Brain microvascular endothelial cell (primary cell): Measurements from ENCODE around the gene CTPS2.

Experiments
- DNase-seq: peaks from one replicate; pipeline ENCODE4 v3.0.0-alpha.2; 2020
- H3K27ac ChIP-seq: fragments of 250-450 bp; sonication (Bioruptor Pico); 2 replicates; pipeline ENCODE4 v1.5.1; 2020; ENCODE audit warnings: mild to moderate bottlenecking, moderate library complexity
- H3K27me3 ChIP-seq: fragments of 250-450 bp; sonication (Bioruptor Pico); replicated peaks from 2 replicates; pipeline ENCODE4 v1.5.1; 2020; ENCODE audit warnings: mild to moderate bottlenecking
- H3K36me3 ChIP-seq: fragments of 250-450 bp; sonication (Bioruptor Pico); replicated peaks from 2 replicates; pipeline ENCODE4 v1.5.1; 2020; ENCODE audit warnings: mild to moderate bottlenecking
- H3K4me3 ChIP-seq: 2 replicates; pipeline ENCODE4 v1.5.1; 2011; ENCODE audit warnings: low read depth, mild to moderate bottlenecking, control low read depth, low read length, moderate library complexity
- in situ Hi-C: cut with HindIII; loops from 2 replicates; pipeline ENCODE4 v1.10.0; 2017; ENCODE audit warnings: low sequenced_read_pairs, low pct_ligation_motif_present
- TF ChIP-seq, protein P1 (sequence below): IDR thresholded peaks from 2 replicates; pipeline ENCODE4 v1.5.1; 2011; ENCODE audit warnings: low read depth, mild to moderate bottlenecking, moderate library complexity, low read length, control low read depth, inconsistent platforms; ENCODE audit errors: missing control alignments

Gene CTPS2

DNA sequence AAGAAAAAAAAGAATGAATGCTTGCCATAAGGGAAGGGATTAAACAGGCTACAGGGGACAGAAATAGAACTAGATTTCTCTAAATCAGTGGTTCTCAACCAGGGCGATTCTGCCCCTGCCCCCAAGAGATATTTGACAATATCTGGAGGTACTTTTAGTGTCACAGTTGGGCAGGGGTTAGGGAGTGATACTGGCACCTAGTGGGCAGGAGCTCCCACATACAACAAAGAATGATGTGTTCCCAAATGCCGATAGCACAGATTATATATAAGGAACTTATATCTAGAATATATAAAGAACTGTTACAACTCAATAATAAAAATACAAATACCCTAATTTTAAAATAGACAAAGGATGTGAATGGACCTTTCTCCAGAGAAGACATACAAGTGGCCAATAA is 47.8 kb downstream of the CTPS2 start:
- no peak for DNase-seq
- no peaks in the 10 kb centered on the region for H3K27me3 ChIP-seq
- TF ChIP-seq, protein P1, sequence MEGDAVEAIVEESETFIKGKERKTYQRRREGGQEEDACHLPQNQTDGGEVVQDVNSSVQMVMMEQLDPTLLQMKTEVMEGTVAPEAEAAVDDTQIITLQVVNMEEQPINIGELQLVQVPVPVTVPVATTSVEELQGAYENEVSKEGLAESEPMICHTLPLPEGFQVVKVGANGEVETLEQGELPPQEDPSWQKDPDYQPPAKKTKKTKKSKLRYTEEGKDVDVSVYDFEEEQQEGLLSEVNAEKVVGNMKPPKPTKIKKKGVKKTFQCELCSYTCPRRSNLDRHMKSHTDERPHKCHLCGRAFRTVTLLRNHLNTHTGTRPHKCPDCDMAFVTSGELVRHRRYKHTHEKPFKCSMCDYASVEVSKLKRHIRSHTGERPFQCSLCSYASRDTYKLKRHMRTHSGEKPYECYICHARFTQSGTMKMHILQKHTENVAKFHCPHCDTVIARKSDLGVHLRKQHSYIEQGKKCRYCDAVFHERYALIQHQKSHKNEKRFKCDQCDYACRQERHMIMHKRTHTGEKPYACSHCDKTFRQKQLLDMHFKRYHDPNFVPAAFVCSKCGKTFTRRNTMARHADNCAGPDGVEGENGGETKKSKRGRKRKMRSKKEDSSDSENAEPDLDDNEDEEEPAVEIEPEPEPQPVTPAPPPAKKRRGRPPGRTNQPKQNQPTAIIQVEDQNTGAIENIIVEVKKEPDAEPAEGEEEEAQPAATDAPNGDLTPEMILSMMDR, result peak; percentile 36
- no peak overlapping the region for H3K4me3 ChIP-seq
- H3K36me3 ChIP-seq, result no peaks in the 10 kb centered on the region
- H3K27ac ChIP-seq, result peak overlapping the region; percentile 5
- in situ Hi-C loops, result no loop called here

DNA sequence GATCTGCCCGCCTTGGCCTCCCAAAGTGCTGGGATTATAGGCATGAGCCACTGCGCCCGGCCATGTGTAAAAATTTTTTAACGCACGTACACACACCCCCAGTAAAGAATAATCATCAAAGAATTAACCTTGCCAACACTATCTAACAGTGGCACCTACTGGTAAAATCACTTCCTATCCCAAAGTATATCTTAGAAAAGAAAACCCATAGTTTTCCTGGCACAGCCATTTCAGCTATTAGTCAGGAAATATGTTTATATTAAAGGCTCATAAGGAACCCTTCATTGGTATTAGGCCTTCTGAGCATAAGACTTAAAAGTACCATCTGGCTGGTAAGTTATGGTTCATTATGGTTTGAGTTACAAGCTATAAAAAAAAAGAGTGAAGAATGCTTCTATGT is 48.4 kb downstream of the CTPS2 start:
- H3K27ac ChIP-seq, result no peak overlapping the region
- no peaks in the 10 kb centered on the region for H3K36me3 ChIP-seq
- no peak overlapping the region for H3K4me3 ChIP-seq
- no peak for DNase-seq
- TF ChIP-seq, protein P1, result no peak
- no peaks in the 10 kb centered on the region for H3K27me3 ChIP-seq
- in situ Hi-C loops, result no loop called here

DNA sequence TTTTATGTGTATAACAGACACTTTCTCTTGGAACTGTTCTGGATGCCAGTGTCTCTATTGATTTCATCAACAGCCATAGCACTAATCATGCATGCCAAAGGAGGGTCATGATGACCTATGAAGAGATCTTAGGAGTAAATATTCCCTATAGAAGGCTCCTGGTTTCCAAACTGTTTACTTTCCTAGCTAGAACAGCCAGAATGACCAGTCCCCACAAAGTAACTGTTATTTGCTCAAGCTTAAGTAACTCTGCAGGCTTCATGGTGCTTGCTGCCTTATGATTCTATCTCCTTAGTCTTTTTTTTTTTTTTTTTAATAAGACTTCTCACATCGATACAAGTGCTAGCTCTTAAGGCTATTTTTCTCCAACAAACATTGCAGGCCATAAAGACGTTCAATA is 50.1 kb downstream of the CTPS2 start:
- H3K36me3 ChIP-seq, result no peaks in the 10 kb centered on the region
- no peak overlapping the region for H3K27ac ChIP-seq
- in situ Hi-C loops, result no loop called here
- H3K27me3 ChIP-seq, result no peaks in the 10 kb centered on the region
- H3K4me3 ChIP-seq, result no peak overlapping the region
- no peak for DNase-seq
- TF ChIP-seq, protein P1, result no peak

DNA sequence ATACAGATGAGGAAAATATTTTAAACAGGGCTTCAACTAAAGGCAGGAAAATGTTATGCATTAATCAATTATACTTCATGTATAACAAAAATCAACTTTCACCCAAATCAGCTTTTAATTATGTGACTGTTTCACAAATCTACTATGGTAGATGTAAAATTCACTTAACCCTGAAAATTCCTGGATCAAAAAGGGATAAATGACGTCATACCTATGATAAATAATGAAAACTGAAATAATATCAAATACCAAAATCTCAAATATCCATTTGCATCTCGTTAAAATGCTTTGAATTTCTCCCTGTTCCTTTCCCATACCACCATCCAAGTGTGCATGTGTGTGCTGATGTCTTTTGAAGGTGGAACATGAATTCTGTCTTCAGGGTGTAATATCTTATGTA is 51.0 kb downstream of the CTPS2 start:
- no peak overlapping the region for H3K27ac ChIP-seq
- no peak for DNase-seq
- in situ Hi-C loops, result no loop called here
- TF ChIP-seq, protein P1, result no peak
- no peak overlapping the region for H3K4me3 ChIP-seq
- H3K27me3 ChIP-seq, result no peaks in the 10 kb centered on the region
- H3K36me3 ChIP-seq, result no peaks in the 10 kb centered on the region

DNA sequence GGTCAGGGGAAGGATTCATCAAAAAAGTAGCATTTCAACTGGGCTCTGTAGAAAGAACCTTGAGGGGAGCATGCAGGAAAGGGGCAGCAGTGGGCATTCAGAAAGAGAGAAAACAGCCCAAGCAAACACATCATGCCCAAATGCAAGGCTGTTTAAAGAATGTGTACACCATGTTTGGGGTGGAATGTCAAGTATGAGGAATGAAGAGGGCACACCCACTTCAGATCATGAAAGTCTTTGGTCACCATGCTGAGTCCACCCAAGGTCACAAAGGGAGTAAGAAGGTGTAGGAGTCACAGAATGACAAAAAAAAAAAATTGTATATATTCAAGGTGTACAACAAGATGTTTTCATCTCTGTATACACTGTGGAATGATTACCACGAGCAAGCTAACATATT is 53.1 kb downstream of the CTPS2 start:
- H3K4me3 ChIP-seq, result no peak overlapping the region
- H3K27ac ChIP-seq, result peak overlapping the region; percentile 54
- no peaks in the 10 kb centered on the region for H3K36me3 ChIP-seq
- in situ Hi-C loops, result no loop called here
- no peak for DNase-seq
- TF ChIP-seq, protein P1, result no peak
- H3K27me3 ChIP-seq, result no peaks in the 10 kb centered on the region

DNA sequence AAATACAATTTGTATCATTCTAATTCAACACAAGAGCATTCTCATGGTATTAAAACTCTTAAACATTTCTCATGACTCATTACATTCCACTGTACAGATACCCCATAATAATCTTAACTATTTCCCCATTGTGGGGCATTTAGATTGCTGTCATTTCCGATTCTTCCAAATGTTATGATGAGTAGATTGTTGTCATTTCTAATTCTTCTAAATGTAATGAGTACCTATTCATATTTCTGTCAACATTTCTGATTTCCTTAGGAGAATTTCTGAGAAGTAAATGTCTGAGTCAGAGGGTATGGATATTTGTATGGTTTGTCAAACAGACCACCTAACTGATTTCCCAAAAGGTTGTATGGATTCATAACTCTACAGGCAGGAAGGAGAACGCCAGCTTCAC is 54.2 kb downstream of the CTPS2 start:
- H3K4me3 ChIP-seq, result no peak overlapping the region
- no peaks in the 10 kb centered on the region for H3K36me3 ChIP-seq
- H3K27ac ChIP-seq, result peak overlapping the region; percentile 54
- TF ChIP-seq, protein P1, result no peak
- in situ Hi-C loops, result no loop called here
- peak; percentile 32 for DNase-seq
- no peaks in the 10 kb centered on the region for H3K27me3 ChIP-seq
